C4-2B (cell line): ENCODE data around the gene ELN.

ENCODE experiments used
- H3K27ac ChIP-seq: fragments of 450-650 bp; 2 replicates; pipeline ENCODE4 v1.5.1; 2017
- CTCF ChIP-seq: fragments of 450-650 bp; conservative IDR thresholded peaks from 2 replicates; pipeline ENCODE4 v1.5.1; 2017; ENCODE audit warnings: mild to moderate bottlenecking
- ZFX ChIP-seq: fragments of 450-650 bp; IDR thresholded peaks from 2 replicates; pipeline ENCODE4 v1.6.1; 2017

Gene ELN

GRCh38 chr7:74051629-74052410 is 23.8 kb downstream of the ELN start:
- no peak for TF ChIP-seq ZFX
- TF ChIP-seq CTCF = no peak
- H3K27ac ChIP-seq = no peak overlapping the region

- H3K27ac ChIP-seq = no peak overlapping the region
- TF ChIP-seq CTCF = no peak
- no peak for TF ChIP-seq ZFX
Measured at GRCh38 chr7:74052628-74053027, 24.7 kb downstream of the ELN start.

- TF ChIP-seq ZFX (no peak), CTCF (no peak)
- H3K27ac ChIP-seq = no peak overlapping the region
Measured at GRCh38 chr7:74053589-74054186, 25.7 kb downstream of the ELN start.

GRCh38 chr7:74056096-74056915 is 28.3 kb downstream of the ELN start:
- H3K27ac ChIP-seq = no peak overlapping the region
- TF ChIP-seq CTCF = no peak
- TF ChIP-seq ZFX = no peak

- no peak overlapping the region for H3K27ac ChIP-seq
Measured at GRCh38 chr7:74057216-74057925, 29.4 kb downstream of the ELN start.

GRCh38 chr7:74057987-74058386 is 30.0 kb downstream of the ELN start:
- no peak overlapping the region for H3K27ac ChIP-seq
- TF ChIP-seq ZFX = no peak
- no peak for TF ChIP-seq CTCF

More at GRCh38 chr7:74057216-74057925, 29.4 kb downstream of the ELN start:
- TF ChIP-seq CTCF = no peak
- no peak for TF ChIP-seq ZFX

GRCh38 chr7:74058486-74058885 is 30.5 kb downstream of the ELN start:
- TF ChIP-seq ZFX (no peak), CTCF (no peak)
- no peak overlapping the region for H3K27ac ChIP-seq
